Stimulated activated CD4-positive, alpha-beta T cell treated with anti-CD3 and anti-CD28 coated beads, Interleukin-1b, Interleukin-23, amount 100 ng/mL, for 1 hour (primary cell): Measurements from ENCODE around the gene RANGRF.
"Not testable (repeated sequence)": the region's sequence is repeated elsewhere in the genome, so short reads cannot be mapped to it uniquely, and the experiment has no call there.

Experiments used
- DNase-seq, 2 donors: peaks; one replicate each; pipeline ENCODE4 v3.0.0-alpha.2; 2020; ENCODE audit warnings: low read depth in 2 of 2

Gene RANGRF, protein sequence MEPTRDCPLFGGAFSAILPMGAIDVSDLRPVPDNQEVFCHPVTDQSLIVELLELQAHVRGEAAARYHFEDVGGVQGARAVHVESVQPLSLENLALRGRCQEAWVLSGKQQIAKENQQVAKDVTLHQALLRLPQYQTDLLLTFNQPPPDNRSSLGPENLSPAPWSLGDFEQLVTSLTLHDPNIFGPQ

DNA sequence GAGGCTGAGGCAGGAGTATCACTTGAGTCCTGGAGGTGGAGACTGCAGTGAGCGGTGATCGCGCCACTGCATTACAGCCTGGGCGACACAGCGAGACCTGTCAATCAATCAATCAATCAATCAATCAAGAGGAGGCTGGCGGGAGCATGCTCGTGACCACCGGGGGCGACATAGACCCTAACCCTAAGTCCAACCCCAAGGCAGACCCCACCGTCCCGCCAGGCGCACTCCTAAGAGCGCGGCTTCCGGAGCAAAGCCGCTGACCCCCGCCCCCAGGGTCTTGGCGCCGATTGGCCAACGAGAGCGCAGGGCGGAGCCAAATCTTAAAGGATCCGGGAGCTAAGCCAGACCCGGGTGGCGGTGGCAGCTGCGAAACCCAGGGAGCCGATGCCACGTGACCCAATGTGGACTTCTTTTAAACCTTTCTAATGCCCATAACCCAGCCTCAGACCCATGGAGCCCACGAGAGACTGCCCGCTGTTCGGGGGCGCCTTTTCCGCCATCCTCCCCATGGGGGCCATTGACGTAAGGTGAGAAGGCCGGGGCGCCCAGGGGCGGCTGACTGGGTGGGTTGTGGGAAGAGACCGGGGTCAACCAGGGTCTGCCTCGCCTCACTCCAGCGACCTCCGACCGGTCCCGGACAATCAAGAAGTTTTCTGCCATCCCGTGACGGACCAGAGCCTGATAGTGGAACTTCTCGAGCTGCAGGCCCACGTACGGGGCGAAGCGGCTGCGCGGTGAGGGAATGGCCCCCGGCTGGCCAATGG, at the start of gene RANGRF:
RANGRF (plus strand) TSS at position 335 of the 767 bp plus-strand sequence; CDS start at position 454, 119 bp downstream.
- peak; percentile 33 to 65 for DNase-seq

GRCh38 chr17:8243827-8244226, 44.6 kb upstream of the RANGRF start:
- no peak for DNase-seq

DNA sequence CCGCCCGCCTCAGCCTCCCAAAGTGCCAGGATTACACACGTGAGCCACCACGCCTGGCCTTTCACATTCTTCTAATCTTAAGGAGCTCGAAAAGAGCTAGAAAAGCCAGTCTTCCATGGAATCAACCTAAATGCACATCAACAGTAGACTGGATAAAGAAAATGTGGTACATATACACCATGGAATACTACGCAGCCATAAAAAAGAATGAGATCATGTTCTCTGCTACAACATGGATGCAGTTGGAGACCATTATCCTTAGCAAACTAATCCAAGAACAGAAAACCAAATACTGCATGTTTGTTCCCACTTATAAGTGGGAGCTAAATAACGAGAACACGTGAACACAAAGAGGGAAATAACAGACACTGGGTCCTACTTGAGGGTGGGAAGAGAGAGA, 43.7 kb upstream of the RANGRF start:
- DNase-seq = no peak

- DNase-seq = peak; percentile 81 to 96
Observed at GRCh38 chr17:8248751-8249607, 39.5 kb upstream of the RANGRF start, which contains the start of gene PFAS. Gene PFAS, plus strand, starts transcription at chr17:8249289. Its CDS starts 4,649 bp downstream, at chr17:8253938.

DNA sequence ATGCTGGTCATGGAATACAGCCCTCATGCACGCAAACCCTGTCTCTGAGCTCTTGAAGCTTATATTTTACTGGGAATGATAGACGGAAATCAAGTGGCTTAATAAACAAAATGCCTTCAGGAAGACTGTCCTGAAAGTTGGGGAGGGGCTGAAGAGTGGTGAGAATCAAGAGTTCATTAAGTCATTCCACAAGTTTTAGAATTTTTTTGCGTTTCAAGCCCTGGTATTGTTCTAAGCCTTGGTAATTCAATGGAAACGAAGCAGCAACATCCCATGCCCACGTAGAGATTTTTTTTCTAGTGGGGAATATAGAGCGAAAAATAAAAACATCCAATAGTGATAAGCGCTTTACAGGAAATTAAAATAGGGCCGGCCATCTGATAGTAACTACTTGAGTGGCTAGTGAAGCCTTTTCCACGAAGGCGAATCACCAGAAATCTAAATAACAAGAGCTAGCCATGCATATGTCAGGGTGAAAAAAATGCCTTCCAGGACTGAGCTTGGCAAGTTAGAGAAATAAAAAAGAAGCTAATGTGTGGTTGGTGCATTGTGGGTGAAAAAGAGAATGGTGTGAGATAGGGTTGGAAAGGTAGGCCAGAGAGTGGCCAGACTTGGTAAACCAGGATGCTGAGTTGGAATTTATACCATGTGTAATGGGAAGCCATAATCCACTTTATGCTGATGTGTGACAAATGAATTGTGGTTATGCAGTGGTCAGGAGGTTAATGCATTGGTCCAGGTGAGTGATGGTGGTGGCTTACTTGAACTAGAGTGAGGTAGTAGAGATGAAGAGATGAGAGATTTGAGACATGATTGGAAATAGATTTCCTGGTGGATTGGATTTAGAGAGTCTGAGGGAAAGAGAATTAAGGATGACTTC, 38.6 kb upstream of the RANGRF start:
- no peak for DNase-seq

DNA sequence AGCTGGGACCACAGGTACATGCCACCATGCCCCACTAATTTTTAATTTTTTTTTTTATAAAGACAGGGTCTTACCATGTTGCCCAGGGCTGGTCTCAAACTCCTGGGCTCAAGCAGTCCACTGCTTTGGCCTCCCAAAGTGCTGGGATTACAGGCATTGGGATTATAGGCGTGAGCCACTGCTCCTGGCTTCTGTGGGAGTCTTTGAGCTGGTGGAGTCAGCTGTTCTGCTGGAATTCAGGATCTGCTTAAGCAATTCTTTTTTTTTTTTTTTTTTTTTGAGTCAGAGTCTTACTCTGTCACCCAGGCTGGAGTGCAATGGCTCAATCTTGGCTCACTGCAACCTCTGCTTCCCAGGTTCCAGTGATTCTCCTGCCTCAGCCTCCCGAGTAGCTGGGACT, 37.1 kb upstream of the RANGRF start:
- DNase-seq = not testable (repeated sequence)

DNA sequence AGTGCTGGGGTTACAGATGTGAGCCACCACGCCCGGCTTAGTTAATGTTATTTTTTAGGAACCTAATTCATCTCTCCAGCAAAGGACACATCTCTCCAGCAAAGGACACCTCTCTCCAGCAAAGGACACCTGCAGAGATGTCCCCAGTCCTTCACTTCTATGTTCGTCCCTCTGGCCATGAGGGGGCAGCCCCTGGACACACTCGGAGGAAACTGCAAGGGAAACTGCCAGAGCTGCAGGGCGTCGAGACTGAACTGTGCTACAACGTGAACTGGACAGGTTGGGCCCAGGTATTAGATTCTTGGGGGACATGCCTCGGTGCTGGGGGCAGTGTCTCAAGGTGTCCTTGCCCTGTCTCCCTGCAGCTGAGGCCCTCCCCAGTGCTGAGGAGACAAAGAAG, 34.7 kb upstream of the RANGRF start:
- no peak for DNase-seq

DNA sequence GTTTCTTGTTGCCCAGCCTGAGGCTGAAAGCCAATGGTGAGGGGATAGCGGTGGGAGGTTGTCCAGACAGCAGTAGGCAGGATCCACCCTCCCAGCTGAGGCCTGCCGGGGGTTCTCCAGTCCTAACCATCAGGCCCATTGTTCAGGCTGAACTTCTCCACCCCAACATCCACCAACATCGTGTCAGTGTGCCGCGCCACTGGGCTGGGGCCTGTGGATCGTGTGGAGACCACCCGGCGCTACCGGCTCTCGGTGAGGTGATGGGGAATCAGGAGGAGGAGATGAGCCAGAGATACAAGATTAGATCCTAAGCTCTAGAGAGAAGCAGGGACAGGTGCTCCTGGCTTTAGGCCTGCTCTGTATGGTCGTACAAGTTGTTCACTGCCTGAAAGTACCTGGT, 33.6 kb upstream of the RANGRF start:
- DNase-seq = no peak

DNA sequence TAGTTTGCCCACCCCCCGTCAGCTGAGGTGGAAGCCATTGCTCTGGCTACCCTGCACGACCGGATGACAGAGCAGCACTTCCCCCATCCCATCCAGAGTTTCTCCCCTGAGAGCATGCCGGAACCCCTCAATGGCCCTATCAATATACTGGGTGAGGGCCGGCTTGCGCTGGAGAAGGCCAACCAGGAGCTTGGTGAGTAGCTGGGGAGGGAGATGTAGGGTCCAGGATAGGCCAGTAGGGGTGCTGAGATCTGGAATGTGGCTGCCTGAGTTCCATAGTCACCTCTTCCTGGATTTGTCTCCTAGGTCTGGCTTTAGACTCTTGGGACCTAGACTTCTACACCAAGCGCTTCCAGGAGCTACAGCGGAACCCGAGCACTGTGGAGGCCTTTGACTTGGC, 33.0 kb upstream of the RANGRF start:
- DNase-seq = no peak

- no peak for DNase-seq
Observed at GRCh38 chr17:8256291-8256690, 32.2 kb upstream of the RANGRF start.

DNA sequence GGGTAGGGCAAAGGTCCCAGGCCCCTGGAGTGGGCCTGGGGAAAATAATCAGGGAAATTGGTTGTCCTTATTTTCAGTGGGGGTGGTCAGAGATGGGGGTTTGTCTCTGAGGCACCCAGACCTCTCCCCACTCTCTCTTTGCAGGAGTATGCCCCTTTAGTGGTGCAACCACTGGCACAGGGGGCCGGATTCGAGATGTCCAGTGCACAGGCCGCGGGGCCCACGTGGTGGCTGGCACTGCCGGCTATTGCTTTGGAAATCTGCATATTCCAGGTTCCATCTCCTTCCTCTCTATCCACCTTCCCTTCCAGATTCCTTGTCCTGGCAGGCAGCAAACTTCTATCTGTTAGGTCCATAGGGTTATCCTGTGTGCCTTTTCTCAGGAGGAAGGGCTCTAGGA, 31.8 kb upstream of the RANGRF start:
- no peak for DNase-seq

DNA sequence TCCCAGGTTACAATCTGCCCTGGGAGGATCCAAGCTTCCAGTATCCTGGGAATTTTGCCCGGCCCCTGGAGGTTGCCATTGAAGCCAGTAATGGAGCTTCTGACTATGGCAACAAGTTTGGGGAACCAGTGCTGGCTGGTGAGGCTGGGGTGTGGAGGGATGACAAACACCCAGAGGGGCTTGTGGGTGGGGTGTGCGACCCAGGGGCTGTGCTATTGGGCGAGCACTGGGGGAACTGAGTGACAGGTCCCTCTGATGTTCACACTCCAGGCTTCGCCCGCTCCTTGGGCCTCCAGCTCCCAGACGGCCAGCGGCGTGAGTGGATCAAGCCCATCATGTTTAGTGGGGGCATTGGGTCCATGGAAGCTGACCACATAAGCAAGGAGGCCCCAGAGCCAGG, 30.7 kb upstream of the RANGRF start:
- DNase-seq = no peak

GRCh38 chr17:8264320-8264719, 24.1 kb upstream of the RANGRF start:
- no peak for DNase-seq

- no peak for DNase-seq
Observed at GRCh38 chr17:8264836-8265542, 23.5 kb upstream of the RANGRF start.

DNA sequence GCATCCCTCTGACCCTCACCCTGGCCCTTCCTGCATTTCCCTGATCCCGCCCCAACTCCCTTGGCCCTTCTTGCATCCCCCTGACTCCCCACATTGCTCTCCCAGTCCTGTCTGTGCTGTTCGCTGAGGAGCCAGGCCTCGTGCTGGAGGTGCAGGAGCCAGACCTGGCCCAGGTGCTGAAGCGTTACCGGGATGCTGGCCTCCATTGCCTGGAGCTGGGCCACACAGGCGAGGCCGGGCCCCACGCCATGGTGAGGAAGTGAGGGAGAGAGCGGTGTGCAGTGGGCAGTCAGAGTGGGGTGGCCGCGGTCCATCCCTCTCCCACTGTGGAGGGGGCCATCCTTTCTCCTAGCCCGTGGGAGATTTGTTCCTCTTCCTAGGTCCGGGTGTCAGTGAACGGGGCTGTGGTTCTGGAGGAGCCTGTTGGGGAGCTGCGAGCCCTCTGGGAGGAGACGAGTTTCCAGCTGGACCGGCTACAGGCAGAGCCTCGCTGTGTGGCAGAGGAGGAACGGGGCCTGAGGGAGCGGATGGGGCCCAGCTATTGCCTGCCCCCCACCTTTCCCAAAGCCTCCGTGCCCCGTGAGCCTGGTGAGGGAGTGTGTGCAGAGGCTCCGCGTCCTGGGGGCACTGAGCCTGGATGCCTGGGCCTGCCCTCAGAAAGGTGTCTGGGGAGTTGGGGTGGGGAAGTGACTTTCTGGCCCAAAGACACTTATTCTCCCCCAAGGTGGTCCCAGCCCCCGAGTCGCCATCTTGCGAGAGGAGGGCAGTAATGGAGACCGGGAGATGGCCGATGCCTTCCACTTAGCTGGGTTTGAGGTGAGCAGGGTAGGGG, 21.6 kb upstream of the RANGRF start:
- DNase-seq = no peak

DNA sequence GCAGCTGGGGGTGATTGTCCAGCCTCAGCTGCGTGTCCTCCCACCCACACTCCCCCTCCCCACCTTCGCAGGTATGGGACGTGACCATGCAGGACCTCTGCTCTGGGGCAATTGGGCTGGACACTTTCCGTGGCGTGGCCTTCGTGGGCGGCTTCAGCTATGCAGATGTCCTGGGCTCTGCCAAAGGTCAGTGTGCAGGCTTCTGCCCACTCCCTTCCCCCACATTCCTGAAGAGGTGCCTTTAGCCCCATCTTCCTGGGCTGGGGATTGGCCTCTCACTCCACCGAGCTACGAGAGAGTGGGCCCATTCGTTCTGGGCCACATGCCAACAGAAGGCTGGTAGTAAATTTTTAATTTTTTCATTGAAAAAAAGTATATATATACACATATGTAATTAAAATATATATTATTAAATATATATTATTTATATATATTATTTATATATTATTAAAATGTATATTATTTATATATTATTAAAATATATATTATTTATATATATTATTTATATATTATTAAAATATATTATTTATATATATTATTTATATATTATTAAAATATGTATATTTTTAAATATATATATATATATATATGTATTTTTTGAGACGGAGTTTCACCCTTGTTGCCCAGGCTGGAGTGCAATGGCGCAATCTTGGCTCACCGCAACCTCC, 20.9 kb upstream of the RANGRF start:
- no peak for DNase-seq

- DNase-seq = no peak
Observed at GRCh38 chr17:8268550-8269298, 19.7 kb upstream of the RANGRF start.

DNA sequence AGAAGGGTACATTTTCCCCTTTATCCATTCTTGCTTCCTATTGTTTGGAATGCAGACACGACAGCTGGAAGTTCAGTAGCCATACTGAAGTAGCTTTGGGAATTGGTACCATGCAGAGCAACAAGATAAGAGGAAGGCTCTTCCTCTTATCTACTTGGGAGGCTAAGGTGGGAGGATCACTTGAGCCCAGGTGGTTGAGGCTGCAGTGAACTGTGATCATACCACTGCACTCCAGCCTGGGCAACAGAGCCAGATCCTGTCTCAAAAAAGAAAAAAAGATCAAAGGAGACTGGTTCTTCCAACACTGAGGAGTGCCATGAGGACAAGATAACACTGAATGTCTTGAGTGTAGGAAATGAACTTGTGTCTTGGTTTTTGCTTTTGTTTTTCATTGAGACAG, 16.0 kb upstream of the RANGRF start:
- no peak for DNase-seq
